Tibial nerve (tissue), 4 donors: Measurements from ENCODE around the gene C1orf122.

Experiments
- EP300 ChIP-seq, 2 donors: sonication (generic); formaldehyde crosslinking; IDR thresholded peaks; one replicate each; pipeline ENCODE4 v1.6.1; 2017; ENCODE audit warnings: antibody characterized with exemption in 2 of 2, mild to moderate bottlenecking in 1 of 2
- TF ChIP-seq, protein P1 (sequence below), 5 experiments: fragments of 200-600 bp in 3 of 5; fragments of 450-650 bp in 2 of 5; sonication (generic) in 3 of 5; IDR thresholded peaks; one replicate each; pipeline ENCODE4 v1.5.1; 2016 to 2019; ENCODE audit warnings: antibody characterized with exemption in 5 of 5, mild to moderate bottlenecking in 3 of 5, moderate library complexity in 2 of 5

- TF ChIP-seq, protein P1, sequence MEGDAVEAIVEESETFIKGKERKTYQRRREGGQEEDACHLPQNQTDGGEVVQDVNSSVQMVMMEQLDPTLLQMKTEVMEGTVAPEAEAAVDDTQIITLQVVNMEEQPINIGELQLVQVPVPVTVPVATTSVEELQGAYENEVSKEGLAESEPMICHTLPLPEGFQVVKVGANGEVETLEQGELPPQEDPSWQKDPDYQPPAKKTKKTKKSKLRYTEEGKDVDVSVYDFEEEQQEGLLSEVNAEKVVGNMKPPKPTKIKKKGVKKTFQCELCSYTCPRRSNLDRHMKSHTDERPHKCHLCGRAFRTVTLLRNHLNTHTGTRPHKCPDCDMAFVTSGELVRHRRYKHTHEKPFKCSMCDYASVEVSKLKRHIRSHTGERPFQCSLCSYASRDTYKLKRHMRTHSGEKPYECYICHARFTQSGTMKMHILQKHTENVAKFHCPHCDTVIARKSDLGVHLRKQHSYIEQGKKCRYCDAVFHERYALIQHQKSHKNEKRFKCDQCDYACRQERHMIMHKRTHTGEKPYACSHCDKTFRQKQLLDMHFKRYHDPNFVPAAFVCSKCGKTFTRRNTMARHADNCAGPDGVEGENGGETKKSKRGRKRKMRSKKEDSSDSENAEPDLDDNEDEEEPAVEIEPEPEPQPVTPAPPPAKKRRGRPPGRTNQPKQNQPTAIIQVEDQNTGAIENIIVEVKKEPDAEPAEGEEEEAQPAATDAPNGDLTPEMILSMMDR (IDR thresholded peaks at IDR 0.05), result no peak
- no peak for TF ChIP-seq EP300 (IDR thresholded peaks at IDR 0.05)
These were observed 2.4 kb downstream of the C1orf122 start for GRCh38 chr1:37809942-37810341.
